GM11168 (cell line): ENCODE data around the gene CFL1.
"Not testable (repeated sequence)": the region's sequence is repeated elsewhere in the genome, so short reads cannot be mapped to it uniquely, and the experiment has no call there.

Experiments
- in situ Hi-C: fragments of 300-500 bp; cut with MboI; formaldehyde crosslinking; loops from one replicate; pipeline ENCODE4 v1.12.0; 2022; ENCODE audit warnings: low sequenced_read_pairs; ENCODE audit not compliant: unreplicated experiment

The CFL1 gene

GRCh38 chr11:65857853-65858680, at the start of gene CFL1:
Gene CFL1, minus strand, starts transcription at chr11:65858180. Its CDS starts 81 bp downstream, at chr11:65858099.
- in situ Hi-C loops, result no loop called here

GRCh38 chr11:65906602-65907001, 48.6 kb upstream of the CFL1 start:
- in situ Hi-C loops, result no loop called here

GRCh38 chr11:65903715-65904114, 45.7 kb upstream of the CFL1 start:
- in situ Hi-C loops, result no loop called here

GRCh38 chr11:65903068-65903481, 45.1 kb upstream of the CFL1 start:
- in situ Hi-C loops, result no loop called here

GRCh38 chr11:65900899-65901180, 42.9 kb upstream of the CFL1 start:
- in situ Hi-C loops, result no loop called here

GRCh38 chr11:65900125-65900898, 42.3 kb upstream of the CFL1 start, which contains the start of gene FOSL1:
Gene FOSL1, minus strand, starts transcription at chr11:65900388. Its CDS starts 49 bp downstream, at chr11:65900339.
- in situ Hi-C loops, result no loop called here

GRCh38 chr11:65899356-65900124, 41.6 kb upstream of the CFL1 start:
- in situ Hi-C loops, result no loop called here

GRCh38 chr11:65898656-65899355, 40.8 kb upstream of the CFL1 start:
- in situ Hi-C loops, result no loop called here

- in situ Hi-C loops, result no loop called here
Measured at GRCh38 chr11:65897020-65897471, 39.1 kb upstream of the CFL1 start.

- in situ Hi-C loops, result no loop called here
Measured at GRCh38 chr11:65896034-65896999, 38.3 kb upstream of the CFL1 start.

GRCh38 chr11:65895482-65895981, 37.6 kb upstream of the CFL1 start:
- in situ Hi-C loops, result no loop called here

- in situ Hi-C loops, result no loop called here
Measured at GRCh38 chr11:65894034-65894591, 36.1 kb upstream of the CFL1 start.

GRCh38 chr11:65892661-65893317, 34.8 kb upstream of the CFL1 start:
- in situ Hi-C loops, result no loop called here

GRCh38 chr11:65892137-65892540, 34.2 kb upstream of the CFL1 start:
- in situ Hi-C loops, result not testable (repeated sequence)

- in situ Hi-C loops, result no loop called here
Measured at GRCh38 chr11:65891219-65892136, 33.5 kb upstream of the CFL1 start.

- in situ Hi-C loops, result no loop called here
Measured at GRCh38 chr11:65890324-65891218, 32.6 kb upstream of the CFL1 start, which contains the start of gene CCDC85B. Gene CCDC85B, plus strand, starts transcription at chr11:65890673. Its CDS starts 111 bp downstream, at chr11:65890784.
